Non-pigmented ciliary epithelial cell (primary cell): Measurements from ENCODE around the gene TMEM139.
"Not testable (repeated sequence)": the region's sequence is repeated elsewhere in the genome, so short reads cannot be mapped to it uniquely, and the experiment has no call there.

Experiments used
- DNase-seq: peaks from one replicate; pipeline ENCODE4 v3.0.0-alpha.2; 2010; ENCODE audit warnings: low read depth

Gene TMEM139

GRCh38 chr7:143289421-143289820 lies 4.7 kb downstream of the TMEM139 start:
- DNase-seq, result no peak

- DNase-seq, result not testable (repeated sequence)
Observed at GRCh38 chr7:143289888-143290287, 5.1 kb downstream of the TMEM139 start.

GRCh38 chr7:143290293-143290692 lies 5.5 kb downstream of the TMEM139 start:
- DNase-seq, result no peak

DNA sequence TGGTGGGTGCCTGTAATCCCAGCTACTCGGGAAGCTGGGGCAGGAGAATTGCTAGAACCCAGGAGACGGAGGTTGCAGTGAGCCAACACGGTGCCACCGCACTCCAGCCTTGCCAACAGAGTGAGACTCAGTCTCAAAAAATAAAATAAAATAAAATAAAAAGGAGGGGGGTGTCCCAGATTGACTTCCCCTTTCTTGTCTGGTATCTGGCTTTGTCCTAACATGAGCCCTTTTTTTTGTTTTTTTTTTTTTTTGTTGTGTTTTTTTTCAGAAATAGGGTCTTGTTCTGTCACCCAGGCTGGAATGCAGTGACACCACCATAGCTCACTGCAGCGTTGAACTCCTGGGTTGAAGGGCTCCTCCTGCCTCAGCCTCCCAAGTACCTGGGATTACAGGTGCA lies 8.1 kb downstream of the TMEM139 start:
- DNase-seq, result no peak

DNA sequence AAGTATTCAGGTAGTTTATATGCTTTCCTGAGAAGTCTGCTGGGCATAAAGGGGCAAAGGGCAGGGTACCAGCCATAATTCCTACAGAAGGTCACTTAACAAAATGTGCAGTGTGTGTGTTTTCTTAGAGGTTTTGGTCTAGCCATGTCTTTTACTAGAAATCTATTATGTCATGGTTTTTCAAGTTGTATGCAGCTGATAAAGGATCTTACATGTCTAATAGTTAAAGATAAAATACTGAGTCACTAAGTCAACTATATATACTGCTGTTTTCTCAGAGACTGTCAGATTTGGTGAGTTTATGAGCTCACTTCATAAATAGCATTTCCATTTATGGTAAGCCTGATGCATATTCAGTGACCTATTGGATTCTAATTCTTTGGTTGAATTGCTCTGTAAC lies 11.1 kb downstream of the TMEM139 start:
- no peak for DNase-seq

GRCh38 chr7:143296686-143297085 lies 11.9 kb downstream of the TMEM139 start:
- DNase-seq, result no peak

DNA sequence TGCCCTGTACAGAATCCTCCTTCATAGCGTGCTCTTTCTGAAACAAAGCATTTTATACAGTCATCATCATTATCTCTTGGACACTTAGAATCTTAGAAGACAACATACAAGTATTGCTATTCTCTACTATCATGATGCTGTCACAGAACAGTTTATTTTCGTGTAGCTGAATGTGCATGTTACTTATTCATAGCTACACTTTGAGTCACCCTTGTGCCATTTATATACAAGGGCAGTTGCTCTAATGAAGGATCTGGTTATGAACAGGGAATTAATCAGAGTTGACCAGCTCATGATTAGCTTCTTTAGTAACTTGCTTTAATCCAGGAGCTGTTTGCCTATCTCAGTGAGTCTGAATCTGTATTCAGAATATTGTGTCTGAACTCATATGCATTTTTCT lies 14.6 kb downstream of the TMEM139 start:
- DNase-seq, result no peak

DNA sequence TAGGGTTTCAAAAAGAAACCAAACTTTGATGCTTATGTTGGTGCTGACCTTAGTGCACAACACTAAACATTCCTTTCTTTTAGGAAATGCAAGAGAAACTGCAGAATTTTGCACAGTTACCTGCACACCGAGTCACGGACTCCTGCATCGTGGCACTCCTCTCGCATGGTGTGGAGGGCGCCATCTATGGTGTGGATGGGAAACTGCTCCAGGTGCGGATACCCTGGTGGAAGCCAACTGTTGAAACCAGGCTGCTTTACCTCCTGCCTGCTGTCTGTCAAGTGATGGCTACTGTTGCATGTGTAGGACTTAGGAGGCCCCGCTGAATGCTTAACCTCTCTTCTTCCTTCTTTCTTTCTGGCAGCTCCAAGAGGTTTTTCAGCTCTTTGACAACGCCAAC lies 15.1 kb downstream of the TMEM139 start:
- DNase-seq, result no peak

DNA sequence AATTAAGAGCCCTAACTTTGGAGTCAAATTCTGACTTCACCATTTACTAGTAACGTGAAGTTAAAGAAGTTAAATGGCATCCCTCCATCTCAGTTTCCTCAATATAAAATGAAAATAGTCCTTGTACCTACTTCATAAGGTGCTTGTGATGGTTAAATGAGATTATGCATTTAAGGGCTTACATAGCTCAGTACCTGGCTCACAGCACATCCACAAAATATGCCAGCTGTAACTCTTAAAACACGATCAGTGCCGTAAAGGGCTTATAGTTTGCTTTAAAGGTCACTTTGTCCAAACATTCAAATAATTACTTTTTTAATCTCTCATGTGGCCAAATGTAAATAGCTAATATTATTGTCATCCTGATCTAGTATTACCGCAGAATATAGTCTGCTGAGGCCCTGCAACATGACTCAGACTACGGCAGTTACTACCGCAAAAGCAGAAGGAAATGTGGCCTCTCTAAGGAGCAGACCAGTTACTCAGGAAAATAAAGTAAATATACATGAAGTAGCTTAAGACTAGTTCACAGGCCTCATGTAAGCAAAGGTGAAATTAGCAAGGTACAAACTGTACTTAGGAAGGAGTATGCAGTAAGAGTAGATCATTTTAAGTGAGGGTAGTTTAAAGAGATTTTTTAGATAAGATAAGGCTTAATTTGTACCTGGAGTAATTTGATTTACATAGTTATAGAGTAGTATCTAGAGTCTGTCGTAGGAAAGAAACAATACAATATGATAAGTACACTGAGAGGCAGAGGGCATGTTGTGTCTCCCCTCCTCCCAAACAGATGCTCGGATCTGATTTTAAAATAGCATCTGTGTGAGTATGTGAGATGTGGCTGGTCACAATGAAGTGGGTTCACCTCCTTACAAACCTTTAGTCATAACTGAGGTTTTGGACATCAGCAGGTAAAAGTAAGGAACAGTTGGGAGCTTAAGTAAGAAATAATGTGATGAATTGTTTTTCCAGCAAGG lies 16.5 kb downstream of the TMEM139 start:
- DNase-seq, result no peak

- no peak for DNase-seq
Observed at GRCh38 chr7:143303733-143304132, 19.0 kb downstream of the TMEM139 start.

- no peak for DNase-seq
Observed at GRCh38 chr7:143304938-143305337, 20.2 kb downstream of the TMEM139 start.

DNA sequence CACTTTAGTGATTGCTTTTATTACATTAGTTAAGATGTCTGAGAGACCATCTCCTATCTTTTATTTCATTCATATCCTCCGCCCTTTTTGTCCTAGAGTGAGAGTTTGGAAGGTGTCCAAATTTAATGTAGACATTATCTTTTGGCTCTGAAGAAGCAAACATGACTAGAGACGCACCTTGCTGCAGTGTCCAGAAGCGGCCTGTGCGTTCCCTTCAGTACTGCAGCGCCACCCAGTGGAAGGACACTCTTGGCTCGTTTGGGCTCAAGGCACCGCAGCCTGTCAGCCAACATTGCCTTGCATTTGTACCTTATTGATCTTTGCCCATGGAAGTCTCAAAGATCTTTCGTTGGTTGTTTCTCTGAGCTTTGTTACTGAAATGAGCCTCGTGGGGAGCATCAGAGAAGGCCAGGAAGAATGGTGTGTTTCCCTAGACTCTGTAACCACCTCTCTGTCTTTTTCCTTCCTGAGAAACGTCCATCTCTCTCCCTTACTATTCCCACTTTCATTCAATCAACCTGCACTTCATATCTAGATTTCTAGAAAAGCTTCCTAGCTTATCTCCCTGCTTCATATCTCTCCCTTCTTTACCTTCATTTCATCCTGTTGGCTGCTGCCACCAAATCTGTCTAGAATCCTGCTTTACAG lies 20.8 kb downstream of the TMEM139 start:
- DNase-seq, result no peak

DNA sequence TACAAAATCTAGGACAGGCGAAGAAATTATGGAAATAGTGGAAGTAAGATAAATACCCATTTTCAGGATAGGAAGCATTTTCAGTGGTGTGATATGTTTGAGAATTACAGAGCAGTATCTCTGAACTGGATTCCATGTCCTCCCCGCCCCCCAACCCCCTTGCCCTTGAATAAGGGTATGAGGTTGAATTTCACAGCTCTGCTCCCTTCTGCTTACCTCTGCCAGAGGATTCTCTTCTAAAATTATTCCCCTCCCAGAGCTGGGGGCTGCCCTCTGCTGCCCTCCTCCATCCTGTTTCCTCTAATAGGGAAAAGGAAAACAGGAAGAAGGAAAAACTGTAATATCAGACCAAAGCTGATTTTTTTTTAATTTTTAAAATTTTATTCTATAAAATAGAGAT lies 23.9 kb downstream of the TMEM139 start:
- no peak for DNase-seq

DNA sequence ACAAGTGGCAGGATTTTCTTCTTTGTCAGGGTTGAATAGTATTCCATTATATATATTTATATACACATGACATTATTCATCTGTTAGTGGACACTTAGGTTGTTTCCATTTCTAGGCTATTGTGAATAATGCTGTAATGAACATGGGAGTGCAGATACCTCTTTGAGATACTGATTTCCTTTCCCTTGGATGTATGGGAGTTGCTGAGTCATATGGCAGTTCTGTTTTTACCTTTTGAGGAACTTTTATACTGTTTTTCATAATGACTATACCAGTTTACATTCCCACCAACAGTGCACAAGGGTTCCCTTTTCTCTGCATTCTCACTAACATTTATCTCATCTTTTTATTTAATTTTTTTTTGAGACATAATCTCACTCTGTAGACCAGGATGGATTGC lies 29.4 kb downstream of the TMEM139 start:
- no peak for DNase-seq

DNA sequence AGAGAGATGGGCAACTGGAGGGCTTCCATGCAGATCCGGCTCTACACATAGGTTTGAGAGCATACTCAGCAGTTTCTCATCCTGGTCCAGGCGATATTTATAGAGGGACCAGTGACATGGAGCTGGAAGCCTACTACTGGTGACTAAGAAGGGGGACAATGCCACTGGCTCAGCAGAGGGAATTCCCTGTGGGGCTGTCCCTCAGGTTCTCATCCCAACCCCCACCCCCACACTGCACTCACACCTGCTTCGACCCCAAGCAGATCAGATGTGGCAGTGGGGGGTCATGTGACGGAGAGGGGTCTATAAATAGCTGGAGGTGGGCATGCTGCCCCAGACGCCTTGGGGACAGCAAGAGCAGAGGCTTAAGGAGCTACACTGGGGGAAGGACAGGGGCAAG lies 31.0 kb downstream of the TMEM139 start, which contains the start of gene CLCN1:
Gene CLCN1, plus strand, starts transcription at position 336 of the 400 bp plus-strand sequence. CDS start 102 bp downstream, outside the sequence.
- DNase-seq, result no peak

- DNase-seq, result no peak
Observed at GRCh38 chr7:143316492-143316891, 31.7 kb downstream of the TMEM139 start.

- DNase-seq, result no peak
Observed at GRCh38 chr7:143318661-143319060, 33.9 kb downstream of the TMEM139 start.

- DNase-seq, result no peak
Observed at GRCh38 chr7:143320620-143321019, 35.9 kb downstream of the TMEM139 start.

DNA sequence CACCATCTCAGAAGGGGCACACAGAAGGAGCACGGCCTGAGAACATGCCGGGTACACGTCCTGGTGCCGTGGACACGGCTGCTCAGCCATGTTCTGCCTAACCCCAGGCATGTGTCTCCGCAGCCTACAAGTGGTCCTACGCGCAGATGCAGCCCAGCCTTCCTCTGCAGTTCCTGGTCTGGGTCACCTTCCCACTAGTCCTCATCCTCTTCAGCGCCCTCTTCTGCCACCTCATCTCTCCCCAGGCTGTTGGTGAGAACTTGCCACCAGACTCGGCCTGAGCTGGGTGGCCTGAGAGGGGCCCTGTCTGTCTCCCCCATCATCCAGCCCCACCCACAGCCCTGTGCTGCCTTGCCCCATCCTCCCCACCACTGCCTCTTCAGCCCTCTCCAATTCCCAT lies 36.5 kb downstream of the TMEM139 start:
- no peak for DNase-seq

DNA sequence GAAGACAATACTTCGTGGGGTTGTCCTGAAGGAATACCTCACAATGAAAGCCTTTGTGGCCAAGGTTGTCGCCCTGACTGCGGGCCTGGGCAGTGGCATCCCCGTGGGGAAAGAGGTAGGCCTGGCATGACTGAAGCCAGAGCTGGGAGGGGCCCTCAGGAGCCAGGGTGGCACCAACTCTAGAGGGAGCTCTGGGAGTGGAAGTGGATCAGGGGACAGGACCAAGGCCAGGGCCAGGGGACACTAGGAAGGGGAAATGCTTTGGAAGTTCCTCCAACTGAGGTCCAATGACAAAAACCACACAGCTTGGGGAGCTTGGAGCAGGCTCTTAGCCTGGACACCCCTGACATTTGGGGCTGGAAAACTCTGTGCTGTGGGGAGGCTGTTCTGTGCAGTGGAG lies 37.0 kb downstream of the TMEM139 start:
- DNase-seq, result no peak

GRCh38 chr7:143322760-143323633 lies 38.2 kb downstream of the TMEM139 start:
- DNase-seq, result no peak

GRCh38 chr7:143323653-143324052 lies 38.9 kb downstream of the TMEM139 start:
- no peak for DNase-seq
